ENCODE data around the gene HMGN5.
A peak's percentile ranks its signal among the peaks of the same experiment; 100 is the strongest.

Gene HMGN5

DNA sequence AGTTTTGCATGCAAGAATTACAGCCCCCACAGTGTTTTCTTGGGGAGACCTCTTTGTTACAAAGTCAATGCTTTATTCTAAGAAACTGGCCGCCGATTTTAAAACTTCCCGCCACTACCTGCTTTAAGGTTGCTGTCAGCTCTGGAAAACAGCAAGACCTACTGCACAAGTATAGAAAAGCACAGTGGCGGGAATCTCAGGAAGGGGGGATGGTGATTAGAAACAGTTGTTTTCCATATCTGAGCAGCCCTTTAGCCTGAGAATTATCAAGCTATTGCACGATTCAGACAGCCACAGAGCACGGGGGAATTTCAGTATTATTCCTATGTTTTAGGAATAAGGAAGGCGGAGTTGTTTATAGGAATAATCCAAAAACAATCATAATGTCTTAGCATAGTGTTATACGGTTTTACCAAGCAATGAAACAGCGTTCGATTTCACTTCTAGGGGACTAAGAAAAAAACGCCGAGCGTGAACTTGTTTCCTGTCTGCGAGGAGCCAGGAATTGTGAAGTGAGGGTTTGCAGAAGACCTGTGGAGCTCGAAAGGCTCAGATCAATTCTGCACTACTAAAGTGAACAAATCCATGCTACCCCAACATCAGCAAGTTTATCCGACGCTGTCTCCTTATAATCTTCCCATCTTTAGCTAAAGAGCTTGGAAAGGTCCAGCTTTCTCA is 81.3 kb downstream of the HMGN5 start:
- peak; percentile 52 for DNase-seq

DNA sequence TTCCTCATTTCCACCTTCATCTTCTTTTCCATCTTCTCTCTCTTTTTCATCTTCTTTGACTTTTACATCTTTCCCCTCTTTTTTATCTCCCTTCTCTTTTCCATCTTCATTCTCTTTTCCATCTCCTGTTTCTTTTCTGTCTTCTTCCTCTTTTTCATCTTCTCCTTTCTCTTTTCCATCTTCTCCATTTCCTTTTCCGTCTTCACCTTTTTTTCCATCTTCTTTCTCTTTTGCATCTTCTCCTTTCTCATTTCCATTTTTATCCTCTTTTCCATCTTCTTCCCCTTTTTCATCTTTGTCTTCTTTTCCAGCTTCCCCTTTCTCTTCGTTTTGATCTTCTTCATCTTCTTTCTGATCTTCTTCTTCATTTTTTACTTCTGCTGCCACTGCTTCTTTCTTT is 87.0 kb downstream of the HMGN5 start:
- DNase-seq: no peak

DNA sequence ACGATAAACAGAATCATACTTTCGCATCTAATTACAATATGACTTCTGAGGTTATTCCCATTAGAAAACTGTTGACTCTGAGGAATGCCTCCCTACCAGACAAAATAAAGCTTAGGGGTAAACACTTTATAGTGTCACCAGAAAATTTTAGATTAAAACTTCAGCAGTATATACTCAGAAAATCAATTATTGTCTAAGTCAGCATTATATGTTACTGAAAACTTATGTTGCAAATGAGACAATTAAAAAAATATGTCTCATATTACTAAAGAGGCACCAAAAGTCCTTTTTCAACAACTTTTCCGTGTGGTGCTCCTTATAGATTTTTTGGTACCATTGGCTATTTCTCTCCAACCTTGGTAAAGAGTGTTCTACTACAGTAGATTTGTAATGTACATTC is 91.4 kb downstream of the HMGN5 start:
- DNase-seq: no peak

DNA sequence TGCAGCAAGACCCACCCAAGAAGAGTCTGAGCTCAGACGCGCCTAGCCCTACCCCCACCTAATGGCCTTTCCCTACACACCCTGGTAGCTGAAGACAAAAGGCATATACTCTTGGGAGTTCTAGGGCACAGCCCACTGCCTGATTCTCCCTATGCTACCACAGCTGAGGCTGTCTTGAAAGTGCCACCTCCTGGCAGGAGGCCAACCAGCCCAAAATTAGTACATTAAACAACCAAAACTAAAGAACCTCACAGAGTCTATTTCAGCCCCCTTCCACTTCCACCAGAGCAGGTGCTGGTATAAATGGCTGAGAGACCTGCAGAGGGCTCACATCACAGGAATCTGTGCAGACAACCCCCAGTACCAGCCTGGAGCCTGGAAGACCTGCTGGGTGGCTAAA is 119.1 kb downstream of the HMGN5 start:
- no peak for DNase-seq
